GM12865 (cell line): ENCODE data around the gene SLC4A5.
A peak's percentile ranks its signal among the peaks of the same experiment; 100 is the strongest.

ENCODE experiments used
- DNase-seq: peaks from one replicate; pipeline ENCODE4 v3.0.0; 2010; ENCODE audit warnings: low read depth
- H3K4me3 ChIP-seq: 2 replicates; pipeline ENCODE4 v1.5.1; 2011; ENCODE audit warnings: mild to moderate bottlenecking, low read depth, low read length, control low read depth
- TF ChIP-seq, protein P1 (sequence below): IDR thresholded peaks from 2 replicates; pipeline ENCODE4 v1.5.1; 2011; ENCODE audit warnings: low read length, control low read depth, low read depth, inconsistent platforms; ENCODE audit not compliant: insufficient read depth; ENCODE audit errors: missing control alignments

Gene SLC4A5

DNA sequence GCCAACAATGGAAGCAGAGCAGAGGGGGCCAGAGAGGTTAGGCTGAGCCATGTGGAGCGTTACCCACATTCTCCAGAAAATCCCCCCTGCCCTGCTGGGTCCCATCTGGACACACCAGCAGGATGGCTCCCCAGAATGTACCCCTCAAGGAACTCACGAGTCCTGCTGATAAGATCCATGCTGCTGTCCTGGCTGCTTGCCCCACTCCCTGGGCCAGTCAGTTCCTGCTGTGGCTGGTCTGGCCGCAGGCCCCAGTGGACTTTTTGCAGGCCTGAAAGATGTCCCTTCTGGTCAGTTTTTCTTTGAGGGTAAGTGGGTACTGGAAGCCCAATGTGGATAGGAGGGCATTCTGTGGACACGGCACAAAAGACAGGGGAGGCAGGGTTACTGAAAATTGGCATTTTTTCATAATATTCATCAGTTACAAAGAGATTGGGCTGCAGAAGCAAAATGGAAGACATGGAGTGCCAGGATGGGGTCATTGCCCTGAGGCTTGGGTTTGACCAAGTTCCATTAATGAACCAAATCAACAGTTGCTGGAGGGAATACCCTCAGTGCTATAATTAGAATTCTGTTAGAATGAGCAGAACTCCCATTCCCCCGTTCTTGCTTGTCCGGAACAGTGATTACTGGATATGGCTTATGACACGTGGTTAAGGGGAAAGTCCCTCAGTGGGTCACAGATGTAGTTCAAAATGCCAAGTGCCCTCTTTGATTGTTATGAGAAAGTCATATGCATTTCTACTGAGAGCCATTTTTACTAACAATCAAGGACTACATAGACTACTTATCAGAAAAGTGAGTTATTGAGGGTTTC lies 38.7 kb downstream of the SLC4A5 start:
- no peak overlapping the region for H3K4me3 ChIP-seq
- TF ChIP-seq, protein P1, sequence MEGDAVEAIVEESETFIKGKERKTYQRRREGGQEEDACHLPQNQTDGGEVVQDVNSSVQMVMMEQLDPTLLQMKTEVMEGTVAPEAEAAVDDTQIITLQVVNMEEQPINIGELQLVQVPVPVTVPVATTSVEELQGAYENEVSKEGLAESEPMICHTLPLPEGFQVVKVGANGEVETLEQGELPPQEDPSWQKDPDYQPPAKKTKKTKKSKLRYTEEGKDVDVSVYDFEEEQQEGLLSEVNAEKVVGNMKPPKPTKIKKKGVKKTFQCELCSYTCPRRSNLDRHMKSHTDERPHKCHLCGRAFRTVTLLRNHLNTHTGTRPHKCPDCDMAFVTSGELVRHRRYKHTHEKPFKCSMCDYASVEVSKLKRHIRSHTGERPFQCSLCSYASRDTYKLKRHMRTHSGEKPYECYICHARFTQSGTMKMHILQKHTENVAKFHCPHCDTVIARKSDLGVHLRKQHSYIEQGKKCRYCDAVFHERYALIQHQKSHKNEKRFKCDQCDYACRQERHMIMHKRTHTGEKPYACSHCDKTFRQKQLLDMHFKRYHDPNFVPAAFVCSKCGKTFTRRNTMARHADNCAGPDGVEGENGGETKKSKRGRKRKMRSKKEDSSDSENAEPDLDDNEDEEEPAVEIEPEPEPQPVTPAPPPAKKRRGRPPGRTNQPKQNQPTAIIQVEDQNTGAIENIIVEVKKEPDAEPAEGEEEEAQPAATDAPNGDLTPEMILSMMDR, result no peak
- peak; percentile 25 for DNase-seq

DNA sequence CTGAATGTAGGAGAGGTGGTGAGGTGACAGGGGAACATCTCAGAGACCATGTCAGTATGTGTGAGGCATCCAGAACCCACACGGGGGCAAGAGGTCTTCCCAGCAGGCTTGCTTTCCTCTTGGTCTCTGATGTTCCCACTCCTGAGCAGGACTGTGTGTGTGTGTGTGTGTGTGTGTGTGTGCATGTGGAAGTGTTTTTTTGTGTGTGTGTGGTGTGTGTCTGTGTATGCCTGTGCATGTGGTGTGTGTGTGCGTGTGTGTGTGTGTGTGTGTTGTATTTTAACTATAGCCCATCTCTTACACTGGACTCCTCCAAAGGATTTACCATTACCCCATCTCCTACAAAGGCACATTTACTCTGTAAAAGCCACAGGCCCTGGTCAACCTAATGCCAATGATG lies 40.4 kb downstream of the SLC4A5 start:
- DNase-seq, result no peak
- TF ChIP-seq, protein P1, result no peak
- H3K4me3 ChIP-seq, result no peak overlapping the region

DNA sequence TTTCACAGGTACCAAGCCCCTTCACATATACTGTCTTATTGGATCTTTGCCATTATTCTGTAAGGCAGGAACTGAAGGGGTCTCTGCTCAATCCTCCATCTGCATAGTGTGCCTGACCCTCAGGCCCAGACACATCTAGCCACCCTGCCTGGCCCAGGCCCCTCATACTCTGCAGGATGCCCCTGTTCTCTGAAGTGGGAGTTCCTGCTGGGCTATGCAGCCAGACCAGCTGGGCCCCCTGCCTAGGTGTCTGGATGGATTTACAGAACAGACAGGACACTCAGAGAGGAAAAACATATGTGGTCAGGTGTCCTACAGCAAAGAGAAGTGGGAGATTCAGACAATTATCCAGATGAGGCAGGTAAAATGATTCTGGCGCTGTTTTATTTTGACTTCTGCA lies 42.0 kb downstream of the SLC4A5 start:
- no peak for DNase-seq
- no peak overlapping the region for H3K4me3 ChIP-seq
- TF ChIP-seq, protein P1, result no peak

DNA sequence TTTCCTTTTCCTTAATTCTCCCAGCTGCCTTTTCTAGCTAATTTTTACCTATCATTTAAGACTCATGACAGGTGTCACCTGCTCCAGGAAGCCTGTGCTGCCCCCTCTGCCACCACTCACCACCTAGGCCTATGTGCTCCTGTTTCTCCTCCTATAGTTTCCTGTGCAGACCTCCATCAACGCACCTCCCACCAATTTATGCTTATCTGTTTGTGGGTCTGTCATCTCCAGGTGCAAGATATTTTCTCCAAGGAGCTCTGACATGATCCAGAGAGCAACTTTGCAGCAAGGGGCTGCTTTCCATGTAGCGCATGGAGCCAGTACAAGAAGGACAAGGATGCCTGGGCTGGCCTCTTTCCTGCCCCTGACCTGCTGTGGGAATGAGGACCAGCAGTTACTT lies 42.7 kb downstream of the SLC4A5 start:
- no peak overlapping the region for H3K4me3 ChIP-seq
- DNase-seq, result no peak
- TF ChIP-seq, protein P1, result no peak

DNA sequence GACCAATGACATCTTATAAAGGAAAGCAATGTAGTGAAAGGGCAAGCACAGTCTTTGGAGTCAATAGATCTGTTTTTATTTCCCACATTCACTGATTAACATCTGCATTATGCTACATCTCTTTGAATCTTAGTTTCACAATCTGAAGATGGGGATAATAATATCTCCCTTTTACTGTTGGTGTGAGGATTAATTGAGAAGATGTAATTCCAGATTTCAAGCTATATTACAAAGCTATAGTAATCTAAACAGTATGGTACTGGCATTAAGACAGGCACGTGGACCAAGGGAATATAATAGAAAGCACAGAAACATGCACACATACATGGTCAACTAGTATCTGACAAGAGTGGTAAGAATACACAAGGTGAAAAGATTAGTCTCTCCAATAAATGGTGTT lies 45.3 kb downstream of the SLC4A5 start:
- TF ChIP-seq, protein P1, result no peak
- no peak for DNase-seq
- H3K4me3 ChIP-seq, result no peak overlapping the region

DNA sequence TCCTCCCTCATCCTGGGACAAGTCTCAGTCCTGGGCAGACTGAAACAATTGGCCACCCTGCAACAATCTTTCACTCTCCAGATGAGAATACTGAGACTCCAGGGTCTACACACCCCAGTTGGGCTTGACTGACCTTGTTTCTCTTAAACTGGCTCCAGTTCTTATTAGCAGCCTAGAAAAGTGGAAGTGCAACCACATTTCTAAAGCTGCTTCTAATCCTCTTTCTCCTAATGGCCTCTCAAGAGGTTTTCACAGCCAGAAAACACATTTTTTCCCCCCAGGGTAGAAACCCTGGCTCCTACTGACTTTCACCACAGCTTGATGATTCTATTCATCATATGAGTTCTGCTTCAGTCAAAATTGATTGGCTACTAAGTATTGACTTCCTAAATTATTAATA lies 45.8 kb downstream of the SLC4A5 start:
- DNase-seq, result peak; percentile 75
- no peak overlapping the region for H3K4me3 ChIP-seq
- TF ChIP-seq, protein P1, result no peak

DNA sequence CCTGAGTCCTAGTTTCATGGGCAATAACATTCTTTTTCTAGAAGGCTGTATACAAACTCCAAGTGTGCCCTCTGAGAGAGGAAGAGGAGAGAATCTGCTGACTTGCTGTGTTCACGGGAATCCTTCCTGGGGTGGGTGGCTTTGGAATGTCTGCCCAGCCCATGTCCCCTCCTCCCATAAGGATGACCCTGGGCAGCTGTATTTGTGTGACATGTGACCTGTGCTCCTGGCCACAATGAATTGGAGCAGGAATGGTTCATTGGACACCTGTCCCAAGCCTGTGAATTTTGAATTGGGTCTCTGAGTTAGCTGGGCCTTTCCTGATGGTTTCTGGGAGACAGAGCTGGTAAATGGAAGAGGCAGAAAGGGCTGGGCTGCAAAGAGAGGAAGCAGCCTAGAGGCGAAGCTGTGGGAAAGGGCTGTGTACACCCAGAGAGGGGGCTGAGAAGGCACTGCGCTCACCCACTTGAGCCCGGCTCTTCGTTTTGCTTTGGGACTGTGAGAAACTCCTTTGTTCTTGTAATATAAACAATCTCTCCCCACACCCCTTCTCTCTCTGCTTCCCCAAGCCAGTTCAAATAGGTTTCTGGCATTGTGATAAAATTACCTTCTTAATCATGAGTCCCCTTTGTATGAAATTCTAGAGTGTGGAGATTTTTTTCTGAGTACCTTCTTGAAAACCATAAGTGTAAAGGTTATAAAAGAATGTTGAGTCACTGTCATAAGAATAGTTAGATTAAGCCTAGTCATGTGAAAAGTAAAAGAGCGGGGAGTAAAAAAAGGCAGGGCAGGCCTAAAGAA lies 49.8 kb downstream of the SLC4A5 start:
- DNase-seq, result no peak
- TF ChIP-seq, protein P1, result no peak
- H3K4me3 ChIP-seq, result no peak overlapping the region
